Endothelial cell of umbilical vein (primary cell): Measurements from ENCODE around the gene TMEM132E. TPM values are rescaled to one million over a fixed set of nuclear protein-coding genes. Genes with fewer than 3 reads are reported as not detected.

Experiments used
- BruUV-seq: library from RNA; stranded (reverse); fragments of 400-500 nt; replicated peaks from 2 replicates; lab custom pipeline; 2021; lab: Mats Ljungman, UMichigan
- CTCF ChIA-PET: fragments of 300-600, 350-600 bp; sonication (Branson Sonifier 250); formaldehyde crosslinking; loops from one replicate; lab custom pipeline; 2021; ENCODE audit warnings: antibody characterized with exemption, inconsistent platforms; lab: Charles Lee
- POLR2A ChIA-PET: fragments of 300-600, 350-600 bp; sonication (Branson Sonifier 250); formaldehyde crosslinking; loops from one replicate; lab custom pipeline; 2021; ENCODE audit warnings: antibody characterized with exemption, inconsistent platforms; lab: Charles Lee
- DNase-seq: peaks from one replicate; pipeline ENCODE4 v3.0.0-alpha.2; 2011; ENCODE audit warnings: low read depth, low spot score
- FAIRE-seq: peaks from 2 replicates; lab custom pipeline; 2011; peaks lifted over from hg19 to GRCh38; lab: Jason Lieb, UNC
- H2AFZ ChIP-seq: 2 replicates; pipeline ENCODE4 v1.6.0; 2012; ENCODE audit warnings: low read depth, low read length, control low read depth, inconsistent platforms
- H3K27ac ChIP-seq: 2 replicates; pipeline ENCODE4 v1.5.1; 2011; ENCODE audit warnings: low read depth, mild to moderate bottlenecking, control low read depth, low read length, moderate library complexity; ENCODE audit not compliant: insufficient read depth
- H3K27me3 ChIP-seq, 2 experiments: 2 replicates each; pipeline versions ENCODE4 v1.6.0 to v1.6.1; 2011; ENCODE audit warnings: low read length in 2 of 2, mixed read lengths in 1 of 2; ENCODE audit not compliant: control insufficient read depth in 2 of 2, insufficient read depth in 2 of 2
- H3K36me3 ChIP-seq, 2 experiments: 2 replicates in 1 of 2; 3 replicates in 1 of 2; pipeline ENCODE4 v1.5.1; 2011; ENCODE audit warnings: low read length in 2 of 2, mild to moderate bottlenecking in 1 of 2, moderate library complexity in 1 of 2; ENCODE audit not compliant: control insufficient read depth in 2 of 2, insufficient read depth in 2 of 2; ENCODE audit errors: extremely low read depth in 1 of 2
- H3K4me1 ChIP-seq: 3 replicates; pipeline ENCODE4 v1.5.1; 2011; ENCODE audit warnings: mild to moderate bottlenecking, low read length; ENCODE audit not compliant: control insufficient read depth, insufficient read depth; ENCODE audit errors: extremely low read depth
- H3K4me2 ChIP-seq: 2 replicates; pipeline ENCODE4 v1.6.1; 2011; ENCODE audit warnings: low read length, control low read depth, mixed read lengths; ENCODE audit not compliant: insufficient read depth
- H3K4me3 ChIP-seq, 3 experiments: fragments of 200-600 bp in 1 of 3; sonication (generic), shearing (Covaris generic) in 1 of 3; replicated peaks in 1 of 3; 2 replicates each; pipeline ENCODE4 v1.5.1; 2011 to 2016; ENCODE audit warnings: control low read depth in 3 of 3, low read length in 3 of 3, mild to moderate bottlenecking in 2 of 3, inconsistent platforms in 1 of 3, low read depth in 1 of 3, moderate library complexity in 1 of 3; ENCODE audit not compliant: insufficient read depth in 1 of 3
- H3K79me2 ChIP-seq: 2 replicates; pipeline ENCODE4 v1.6.0; 2012; ENCODE audit warnings: low read length, inconsistent platforms; ENCODE audit not compliant: control insufficient read depth, insufficient read depth
- H3K9ac ChIP-seq: replicated peaks from 2 replicates; pipeline ENCODE3; 2011; ENCODE audit warnings: low read length, control low read depth; ENCODE audit not compliant: insufficient read depth; ENCODE audit errors: extremely low read depth
- H3K9me1 ChIP-seq: replicated peaks from 3 replicates; pipeline ENCODE4 v1.6.0; 2011; ENCODE audit warnings: mild to moderate bottlenecking, low read length; ENCODE audit not compliant: control insufficient read depth, insufficient read depth; ENCODE audit errors: extremely low read depth
- H3K9me3 ChIP-seq: replicated peaks from 2 replicates; pipeline ENCODE4 v1.5.1; 2012; ENCODE audit warnings: low read length, inconsistent platforms; ENCODE audit not compliant: control insufficient read depth, insufficient read depth
- H4K20me1 ChIP-seq: replicated peaks from 2 replicates; pipeline ENCODE3; 2011; ENCODE audit warnings: mild to moderate bottlenecking, low read length; ENCODE audit not compliant: control insufficient read depth, insufficient read depth; ENCODE audit errors: extremely low read depth
- EZH2 ChIP-seq: IDR thresholded peaks from 2 replicates; pipeline ENCODE4 v1.6.1; 2012; ENCODE audit warnings: borderline replicate concordance, low read depth, mild to moderate bottlenecking, moderate library complexity, low read length, inconsistent platforms; ENCODE audit not compliant: severe bottlenecking
- FOS ChIP-seq: IDR thresholded peaks from 2 replicates; pipeline ENCODE4 v1.6.1; 2011; ENCODE audit warnings: mild to moderate bottlenecking, low read length, moderate library complexity, borderline replicate concordance; ENCODE audit not compliant: insufficient read depth
- MAX ChIP-seq: IDR thresholded peaks from 2 replicates; pipeline ENCODE4 v1.6.1; 2011; ENCODE audit not compliant: insufficient read depth, insufficient read length
- POLR2A ChIP-seq: IDR thresholded peaks from 2 replicates; pipeline ENCODE4 v1.6.1; 2012; ENCODE audit warnings: low read depth, mild to moderate bottlenecking, control low read depth, low read length
- POLR2AphosphoS5 ChIP-seq: IDR thresholded peaks from 2 replicates; pipeline ENCODE4 v1.6.1; 2012; ENCODE audit warnings: low read depth, mild to moderate bottlenecking, control low read depth, low read length, moderate library complexity; ENCODE audit not compliant: insufficient read depth
- dilution Hi-C: fragments of 300-500 bp; cut with MboI; formaldehyde crosslinking; loops from one replicate; pipeline ENCODE4 v1.15.0; 2019; ENCODE audit warnings: low sequenced_read_pairs; ENCODE audit not compliant: extremely low pct_ligation_motif_present
- intact Hi-C: fragments of 100-400 bp; cut with micrococcal nuclease; formaldehyde crosslinking; loops from one replicate; pipeline ENCODE4 v1.10.0; 2022
- polyA plus RNA-seq, 4 experiments: library from polyadenylated mRNA; depleted of rRNA in 3 of 4; stranded (reverse) in 3 of 4; unstranded in 1 of 4; fragments of >200 nt; gene quantifications; 2 replicates each; pipeline versions ENCODE4 v1.2.1 to v1.2.3, GENCODE V29; 2011 to 2012; ENCODE audit warnings: missing spikeins in 1 of 4
- total RNA-seq: library from RNA; stranded (reverse); gene quantifications from 2 replicates; pipeline ENCODE4 v1.2.3, GENCODE V29; 2021

The TMEM132E gene
- total and polyA plus RNA-seq, 2 donors (not counting 3 experiments of a cell fraction or from before 2014, with no cell fraction given): not detected

- dilution Hi-C loops (no loop called here), intact Hi-C loops (no loop called here)
- no peak overlapping the region for H3K9ac ChIP-seq
- no peak overlapping the region for H3K4me2 ChIP-seq
- H3K27ac ChIP-seq: no peak overlapping the region
- no TSS peak for BruUV-seq
- no peak for TF ChIP-seq POLR2AphosphoS5
- no peak for TF ChIP-seq POLR2A
- no peak for TF ChIP-seq FOS
- no peak for TF ChIP-seq MAX
- TF ChIP-seq EZH2: no peak
- no peaks in the 10 kb centered on the region for H3K9me1 ChIP-seq
- POLR2A ChIA-PET: no interaction called here
- H3K27me3 ChIP-seq: no peaks in the 10 kb centered on the region
- H3K36me3 ChIP-seq: no peaks in the 10 kb centered on the region
- no peak overlapping the region for H2AFZ ChIP-seq
- H3K9me3 ChIP-seq: no peaks in the 10 kb centered on the region
- no peak overlapping the region for H3K4me3 ChIP-seq
- FAIRE-seq (no peak), DNase-seq (no peak)
- CTCF ChIA-PET: interaction anchor here (1.1 to 3.3 kb wide), 2 partner anchors 10 to 25 kb away, joined by 3 to 41 read pairs; no protein-coding TSS in a partner anchor
- H4K20me1 ChIP-seq: no peaks in the 10 kb centered on the region
- H3K79me2 ChIP-seq: no peaks in the 10 kb centered on the region
- no peaks in the 10 kb centered on the region for H3K4me1 ChIP-seq
Measured at GRCh38 chr17:34553907-34554306, 25.5 kb upstream of the TMEM132E start.

GRCh38 chr17:34556384-34556783 lies 23.0 kb upstream of the TMEM132E start:
- POLR2A ChIA-PET: no interaction called here
- H3K9ac ChIP-seq: no peak overlapping the region
- no peak overlapping the region for H3K4me3 ChIP-seq
- FAIRE-seq (no peak), DNase-seq (no peak)
- dilution Hi-C loops: no loop called here
- H3K9me1 ChIP-seq: no peaks in the 10 kb centered on the region
- intact Hi-C loops: no loop called here
- no peaks in the 10 kb centered on the region for H4K20me1 ChIP-seq
- no peak overlapping the region for H3K4me2 ChIP-seq
- no peaks in the 10 kb centered on the region for H3K9me3 ChIP-seq
- no peak for TF ChIP-seq FOS
- H2AFZ ChIP-seq: no peak overlapping the region
- H3K27ac ChIP-seq: no peak overlapping the region
- H3K27me3 ChIP-seq: no peaks in the 10 kb centered on the region
- CTCF ChIA-PET: interaction anchor here (2.8 to 3.3 kb wide), 2 partner anchors 13 to 14 kb away, joined by 13 to 41 read pairs; no protein-coding TSS in a partner anchor
- no peaks in the 10 kb centered on the region for H3K36me3 ChIP-seq
- H3K79me2 ChIP-seq: no peaks in the 10 kb centered on the region
- no TSS peak for BruUV-seq
- H3K4me1 ChIP-seq: no peaks in the 10 kb centered on the region
